Raji (cell line): Measurements from ENCODE around the gene CAP1.

Source experiments
- POLR2A ChIP-seq: IDR thresholded peaks from 2 replicates; pipeline ENCODE4 v1.6.1; 2011; ENCODE audit warnings: low read depth, low read length, control low read depth; ENCODE audit not compliant: insufficient read depth

Gene CAP1

DNA sequence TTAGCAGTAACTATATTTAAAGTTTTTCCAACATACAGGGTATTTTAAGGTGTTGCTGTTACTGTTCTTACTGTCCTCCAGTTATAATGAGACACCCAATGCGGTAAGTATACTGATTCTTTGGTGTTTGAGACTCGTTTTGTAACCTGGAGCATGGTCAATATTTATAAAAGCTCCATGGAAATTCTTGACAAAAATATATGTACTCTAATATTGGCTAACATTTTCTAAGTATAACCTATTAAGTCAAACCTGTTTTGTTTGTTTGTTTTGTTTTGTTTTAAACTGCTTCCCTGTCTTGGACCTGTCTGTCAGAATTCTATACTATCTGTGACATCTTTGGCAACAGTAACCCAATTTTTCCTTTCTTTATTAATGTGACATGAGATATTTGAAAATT is 15.9 kb upstream of the CAP1 start:
- no peak for TF ChIP-seq POLR2A

DNA sequence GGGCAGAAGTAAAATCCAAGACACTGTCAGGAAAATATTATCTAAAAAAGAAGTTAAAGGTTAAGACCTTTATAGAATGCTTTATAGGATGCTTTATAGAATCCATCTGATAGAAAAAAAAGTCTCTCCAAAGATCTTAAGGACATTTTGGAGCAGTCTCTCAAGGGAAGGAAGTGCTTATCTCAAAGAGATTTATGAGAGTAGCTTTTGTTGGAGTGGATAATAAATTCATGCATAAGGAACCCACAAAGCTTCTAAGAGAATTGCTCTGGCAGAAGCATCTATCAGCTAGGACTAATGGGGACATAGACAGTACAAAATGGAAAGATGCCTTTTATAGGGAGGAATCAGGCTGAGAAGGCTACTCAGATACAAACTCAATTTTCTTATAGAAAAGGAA is 12.9 kb upstream of the CAP1 start:
- no peak for TF ChIP-seq POLR2A

DNA sequence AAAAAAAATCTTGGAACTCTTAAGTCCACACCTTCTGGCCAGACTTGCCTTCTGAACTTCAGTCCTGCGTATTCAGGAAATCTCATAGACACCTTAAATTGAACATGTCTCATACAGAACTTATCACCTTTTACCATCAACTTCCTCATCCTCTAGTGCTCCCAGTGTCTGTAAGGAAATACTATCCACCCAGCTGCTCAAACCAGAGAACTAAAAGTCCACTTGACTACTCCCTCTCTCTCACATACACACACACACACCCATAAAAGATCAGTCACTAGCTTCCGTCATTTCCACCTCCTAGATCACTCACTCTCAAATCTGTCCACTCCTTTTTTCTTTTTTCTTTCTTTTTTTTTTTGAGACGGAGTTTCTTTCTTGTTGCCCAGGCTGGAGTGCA is 10.9 kb upstream of the CAP1 start:
- no peak for TF ChIP-seq POLR2A

DNA sequence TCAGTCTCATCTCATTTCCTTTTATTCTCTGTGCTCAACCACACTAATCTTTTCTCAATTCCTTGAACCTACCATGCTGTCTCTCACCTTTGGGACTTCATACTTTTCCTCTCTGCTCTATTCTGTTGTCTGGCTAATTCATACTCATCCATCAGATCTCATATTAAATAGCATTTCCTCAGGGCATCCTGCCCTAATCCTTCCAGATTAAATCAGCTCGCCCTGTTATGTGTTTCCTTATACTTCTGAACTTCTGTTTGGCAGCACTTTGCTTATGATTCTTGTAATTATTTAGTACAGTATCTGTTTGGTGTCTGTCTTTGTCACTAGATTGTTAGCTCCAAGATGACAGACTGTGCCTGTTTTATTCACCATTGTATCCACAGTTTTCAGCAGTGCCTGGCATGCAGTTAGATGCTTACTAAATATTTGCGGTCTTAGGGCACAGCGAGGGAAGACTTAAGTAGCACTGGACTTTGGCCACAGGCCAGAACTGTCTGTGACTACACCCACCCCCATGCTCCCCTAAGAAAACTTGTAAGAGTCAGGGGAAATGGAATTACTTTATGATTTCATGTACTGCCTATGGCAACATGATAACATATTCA is 9.9 kb upstream of the CAP1 start:
- TF ChIP-seq POLR2A = no peak

DNA sequence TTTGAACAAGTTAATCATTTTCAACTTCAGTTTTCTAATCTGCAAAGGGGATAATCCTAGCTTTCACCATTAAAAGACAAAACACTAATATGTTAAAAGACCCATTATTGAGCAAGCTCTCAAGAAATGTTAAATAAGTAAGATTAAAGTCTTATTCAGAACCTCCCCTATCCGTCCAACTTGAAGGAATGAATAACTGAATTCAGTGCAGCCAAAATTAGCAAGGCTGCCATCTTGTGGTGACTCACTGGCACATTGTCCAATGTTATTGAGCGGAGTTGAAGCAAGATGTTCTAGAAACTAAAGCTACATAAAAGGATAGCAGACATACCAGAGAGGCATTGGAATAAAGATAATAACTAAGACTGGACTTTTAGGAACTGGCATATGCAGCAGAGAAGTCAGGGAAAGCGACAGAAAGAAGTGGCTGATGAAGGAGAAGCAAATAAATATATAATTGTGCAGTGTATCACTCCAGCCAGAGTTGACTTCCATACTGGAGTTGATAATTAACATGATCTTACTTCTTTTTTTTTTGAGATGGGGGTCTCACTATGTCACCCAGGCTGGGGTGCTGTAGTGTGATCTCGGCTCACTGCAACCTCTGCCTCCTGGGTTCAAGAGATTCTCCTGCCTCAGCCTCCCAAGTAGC is 8.2 kb upstream of the CAP1 start:
- TF ChIP-seq POLR2A = no peak

DNA sequence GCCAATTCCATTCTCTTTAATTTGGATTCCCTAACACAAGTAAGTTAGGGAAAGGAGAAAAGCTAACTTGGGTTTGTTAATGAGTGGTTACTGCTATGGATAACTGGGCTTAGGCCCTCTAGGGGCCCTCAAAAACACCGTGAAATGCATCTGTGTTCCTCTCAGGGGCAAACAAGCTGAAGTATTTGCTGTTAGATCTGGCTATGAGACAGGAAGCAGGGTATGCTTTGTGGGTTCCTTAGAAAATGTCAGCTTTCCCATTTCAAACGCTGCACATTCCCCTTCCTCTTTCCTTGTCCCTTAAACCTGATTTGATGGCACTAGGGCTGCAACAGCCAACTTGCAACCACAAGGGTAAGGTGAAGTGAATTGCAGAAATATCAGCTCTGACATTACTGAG is 5.7 kb upstream of the CAP1 start:
- TF ChIP-seq POLR2A = no peak

DNA sequence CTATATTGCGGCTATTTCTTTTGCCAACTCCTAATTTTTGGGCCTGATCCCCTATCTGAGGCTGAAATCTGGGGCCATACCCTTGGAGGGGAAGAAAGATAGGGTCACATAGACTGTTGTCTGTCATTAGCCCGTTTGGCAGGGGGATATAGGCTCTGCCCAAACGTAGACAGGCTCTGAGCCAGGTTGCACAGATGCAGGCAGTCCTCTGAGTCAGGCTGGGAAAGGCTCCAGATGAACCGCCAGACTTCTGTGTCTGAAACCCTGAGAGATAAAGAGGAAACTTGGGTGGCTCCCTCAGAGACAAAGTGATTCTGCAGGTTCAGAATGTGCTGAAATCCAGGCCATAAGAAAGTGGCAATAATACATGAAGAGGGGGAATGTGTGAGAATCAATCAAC is 4.0 kb upstream of the CAP1 start:
- TF ChIP-seq POLR2A = no peak

DNA sequence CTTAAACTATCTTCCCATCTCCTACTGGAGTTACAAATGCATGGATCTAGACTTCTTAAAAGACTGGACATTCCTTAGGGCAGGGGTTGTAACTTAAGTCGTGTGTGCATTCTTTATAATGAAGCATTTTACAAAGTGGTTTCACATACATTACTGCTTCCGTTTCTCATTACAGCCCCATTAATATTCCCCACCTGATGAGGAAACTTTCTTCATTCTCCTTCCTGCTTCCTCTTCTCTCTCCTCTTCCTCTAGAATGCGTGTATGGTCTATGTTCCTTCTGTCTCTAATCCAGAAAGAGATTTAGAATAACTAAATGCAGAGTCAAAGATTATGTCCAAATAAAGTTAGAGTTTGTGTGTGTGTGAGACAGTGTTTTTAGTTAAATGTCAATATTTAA is 1.8 kb upstream of the CAP1 start:
- no peak for TF ChIP-seq POLR2A

DNA sequence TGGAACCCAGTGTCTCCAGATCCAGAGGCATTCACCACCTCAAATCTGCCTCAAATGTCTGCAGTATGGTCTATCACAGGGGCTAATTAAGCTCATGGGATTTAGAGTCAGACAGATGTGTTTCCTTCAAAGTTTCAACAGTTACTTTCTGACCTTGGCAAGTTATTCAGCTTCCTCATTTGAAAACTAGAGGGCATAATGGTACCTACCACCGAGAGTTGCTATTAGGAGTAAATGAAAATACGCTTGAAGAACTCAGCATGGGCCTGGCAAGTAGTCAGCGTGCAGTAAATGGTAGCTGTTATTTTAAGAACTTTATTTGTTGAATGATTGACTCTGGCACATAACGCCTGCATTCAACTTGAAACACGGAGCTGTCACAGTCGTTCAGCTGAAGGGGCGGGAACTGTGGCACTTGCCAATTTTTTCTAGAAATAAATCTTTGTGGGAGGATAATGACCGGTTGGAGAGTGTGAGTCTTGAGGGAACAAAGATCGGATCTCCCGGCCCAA is 1.2 kb upstream of the CAP1 start:
- no peak; the same call in 1 of the 2 replicates for TF ChIP-seq POLR2A

DNA sequence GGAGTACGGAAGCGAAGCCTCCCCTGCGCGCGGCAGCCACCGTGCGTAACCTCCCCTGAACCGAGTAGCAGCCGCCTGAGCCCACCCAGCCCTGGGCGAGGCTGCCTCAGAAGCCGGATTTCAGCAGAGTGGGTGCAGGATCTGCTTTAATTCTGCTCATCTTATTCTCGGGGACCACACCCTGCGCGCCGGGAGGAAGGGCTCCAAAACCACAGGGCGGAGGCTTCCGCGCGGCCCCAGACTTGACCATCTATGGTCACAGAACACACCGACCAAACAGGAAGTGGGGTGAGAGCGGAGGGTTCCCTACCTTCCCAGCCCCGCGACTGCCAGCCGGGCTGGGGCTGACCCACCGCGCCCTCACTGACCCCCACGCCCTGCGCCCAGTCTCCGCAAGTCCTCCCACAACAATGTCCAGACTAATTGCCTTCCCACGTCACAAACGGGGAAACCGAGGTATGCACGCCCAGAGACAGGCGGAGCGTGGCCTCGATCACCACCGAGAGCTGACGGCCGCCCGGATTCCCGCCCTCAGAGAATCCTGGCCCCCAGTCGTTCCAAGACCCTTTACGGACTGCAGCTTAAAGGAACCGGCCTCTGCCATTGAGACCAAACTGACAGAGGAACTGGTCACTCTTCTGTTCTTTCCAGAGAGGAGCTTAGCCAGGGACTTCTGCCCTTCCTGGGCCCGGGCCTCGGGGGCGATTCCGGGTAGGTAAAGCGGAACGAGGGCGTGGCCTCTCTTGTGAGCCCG is 595 bp upstream of the CAP1 start:
- TF ChIP-seq POLR2A = peak; percentile 69

DNA sequence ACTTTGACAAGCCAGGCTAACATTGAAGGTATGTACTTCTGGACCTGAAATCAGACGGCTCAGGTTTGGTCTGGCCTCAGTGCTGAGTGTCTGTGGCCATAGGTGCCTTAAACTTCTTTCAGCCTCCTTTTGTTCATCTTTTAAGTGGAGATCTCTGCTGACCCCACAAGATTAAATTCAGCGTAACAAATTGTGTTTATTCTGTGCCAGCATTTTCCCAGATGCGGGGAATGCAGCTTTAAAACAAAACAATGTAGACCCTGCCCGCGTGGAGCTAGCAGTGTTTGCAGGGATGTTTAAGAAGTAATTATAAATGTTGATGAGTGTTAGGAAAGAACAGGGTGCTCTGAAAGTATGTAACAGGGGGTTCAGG is 923 bp downstream of the CAP1 start:
- no peak for TF ChIP-seq POLR2A

DNA sequence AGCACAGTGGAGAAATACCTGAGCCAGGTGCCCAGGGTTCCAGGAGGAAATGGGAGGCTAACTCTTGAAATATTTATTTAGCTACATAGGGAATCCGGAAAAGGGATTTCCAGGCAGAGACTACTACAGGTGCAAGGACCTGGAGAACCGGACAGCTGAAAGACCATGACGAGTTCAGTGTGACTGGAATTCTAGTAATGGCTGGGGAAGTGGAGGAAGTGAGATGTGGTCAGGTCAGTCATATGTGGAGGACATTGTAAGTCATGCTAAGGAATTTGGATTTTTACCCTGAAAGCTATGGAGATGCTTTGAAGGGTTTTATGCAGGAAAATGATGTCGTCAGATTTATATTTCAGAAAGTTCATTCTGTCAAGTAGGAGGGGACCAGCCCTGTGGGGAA is 1.8 kb downstream of the CAP1 start:
- no peak for TF ChIP-seq POLR2A

DNA sequence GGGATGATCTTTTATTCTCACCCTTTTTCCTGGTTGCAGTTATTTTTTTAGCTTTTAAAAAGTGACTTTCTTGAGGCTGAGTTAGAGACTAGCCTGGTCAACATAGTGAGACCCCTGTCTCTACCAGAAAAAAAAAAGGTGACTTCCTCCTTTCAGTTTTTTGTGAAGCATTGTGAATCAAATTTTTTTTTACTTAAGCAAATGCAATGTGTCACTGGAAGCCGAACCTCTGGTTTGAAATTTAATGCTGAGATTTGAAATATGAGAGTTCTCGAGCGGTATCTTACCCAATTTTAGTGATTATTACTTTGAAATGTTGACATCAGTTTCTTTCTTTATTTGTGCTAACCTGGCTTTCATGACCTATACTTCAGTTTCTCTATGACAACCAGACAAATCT is 3.6 kb downstream of the CAP1 start:
- TF ChIP-seq POLR2A = no peak

DNA sequence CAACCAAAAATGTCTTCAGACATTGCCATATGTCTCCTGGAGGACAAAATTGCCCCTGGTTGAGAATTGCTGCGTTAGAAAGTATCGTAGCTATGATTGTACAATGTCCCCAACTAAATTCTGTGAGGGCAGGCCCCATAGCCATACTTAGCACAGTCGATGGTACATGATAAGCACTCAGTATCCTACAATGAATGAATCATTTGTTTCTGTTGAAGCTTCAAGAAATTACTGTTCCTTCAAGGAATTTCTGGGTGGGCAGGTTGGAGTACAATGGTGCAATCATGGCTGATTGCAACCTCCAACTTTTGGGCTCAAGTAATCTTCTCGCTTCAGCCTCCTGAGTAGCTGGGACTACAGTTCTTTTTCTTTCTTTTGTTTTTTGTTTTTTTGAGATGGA is 4.7 kb downstream of the CAP1 start:
- TF ChIP-seq POLR2A = no peak

DNA sequence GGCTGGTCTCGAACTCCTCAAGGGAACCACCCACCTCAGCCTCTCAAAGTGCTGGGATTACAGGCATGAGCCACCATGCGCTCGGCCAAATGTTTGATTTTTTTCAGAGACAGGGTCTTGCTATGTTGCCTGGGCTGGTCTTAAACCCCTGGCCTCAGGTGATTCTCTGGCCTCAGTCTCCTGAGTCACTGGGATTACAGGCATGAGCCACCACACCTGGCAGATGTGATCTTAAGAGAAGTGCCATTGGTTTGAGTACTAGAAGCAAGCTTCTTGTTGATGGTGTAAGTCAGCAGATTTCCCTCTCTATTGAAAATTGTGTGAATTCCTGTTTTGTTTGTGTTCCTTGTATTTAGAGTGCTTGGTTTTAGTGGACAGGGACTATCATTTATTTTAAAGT is 5.2 kb downstream of the CAP1 start:
- TF ChIP-seq POLR2A = no peak

DNA sequence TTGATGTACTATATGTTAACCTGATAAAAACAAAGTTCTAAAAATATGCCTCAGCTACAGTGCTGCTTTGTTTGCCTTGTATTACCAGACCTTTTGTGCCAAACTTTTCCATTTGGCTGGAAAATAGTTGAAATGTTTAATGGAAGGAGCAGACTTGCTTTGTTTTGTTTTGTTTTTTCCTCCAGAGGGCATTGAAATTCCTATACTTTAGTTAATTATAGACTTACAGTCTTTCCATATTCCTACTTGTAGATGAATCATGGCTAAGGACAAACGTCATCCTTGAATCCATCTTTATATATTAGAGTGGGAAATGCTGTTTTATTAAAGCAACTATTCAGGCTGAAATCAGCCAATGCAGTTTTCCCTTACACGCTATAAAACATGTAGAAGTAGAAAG is 6.7 kb downstream of the CAP1 start:
- no peak for TF ChIP-seq POLR2A

DNA sequence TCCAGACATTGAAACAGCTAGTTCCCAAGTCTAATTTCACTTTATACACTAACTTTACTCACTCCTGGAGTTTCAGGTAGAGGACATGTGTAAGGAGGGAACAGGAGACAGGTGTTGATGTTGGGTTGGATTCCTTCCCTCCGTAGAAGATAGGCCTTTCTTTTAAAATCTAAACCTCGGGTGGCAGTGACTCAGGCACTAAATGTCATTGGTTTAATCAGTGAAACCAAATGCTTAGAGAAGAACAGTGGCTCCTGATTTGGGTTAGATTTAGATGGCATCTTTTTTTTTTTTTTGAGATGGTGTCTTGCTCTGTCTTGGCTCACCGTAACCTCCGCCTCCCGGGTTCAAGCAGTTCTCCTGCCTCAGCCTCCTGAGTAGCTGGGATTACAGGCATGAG is 7.2 kb downstream of the CAP1 start:
- TF ChIP-seq POLR2A = no peak

DNA sequence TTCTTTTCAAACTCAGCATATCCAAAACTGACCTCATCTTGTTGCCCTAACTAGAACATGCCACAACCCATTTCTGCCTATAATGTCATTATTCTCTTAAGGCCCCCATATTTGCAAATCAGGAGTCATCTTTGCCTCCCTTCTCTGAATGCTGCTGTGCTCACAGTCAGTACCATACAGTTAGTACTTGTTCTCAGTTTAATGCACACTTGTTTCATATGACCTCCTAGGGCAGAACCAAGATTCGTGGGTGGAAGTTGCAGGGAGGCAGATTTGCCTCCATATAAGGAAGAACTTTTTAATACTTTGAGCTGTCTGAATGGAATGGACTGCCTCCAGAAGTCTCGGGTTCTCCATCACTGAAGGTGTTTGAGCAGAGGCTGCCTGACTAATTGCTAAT is 9.2 kb downstream of the CAP1 start:
- no peak for TF ChIP-seq POLR2A
